Activated naive CD4-positive, alpha-beta T cell treated with anti-CD3 and anti-CD28 coated beads for 36 hours (primary cell): Measurements from ENCODE around the gene MDN1. TPM values are rescaled to one million over a fixed set of nuclear protein-coding genes. Genes with fewer than 3 reads are reported as not detected.
"Not testable (repeated sequence)": the region's sequence is repeated elsewhere in the genome, so short reads cannot be mapped to it uniquely, and the experiment has no call there.

Source experiments
- CTCF ChIA-PET: fragments of 350-600 bp; sonication (Branson Sonifier 250); formaldehyde crosslinking; loops from one replicate; lab custom pipeline; 2021; ENCODE audit warnings: antibody characterized with exemption; lab: Charles Lee
- DNase-seq: peaks from one replicate; pipeline ENCODE4 v3.0.0-alpha.2; 2020
- H3K27ac Mint-ChIP-seq: one replicate; pipeline ENCODE4 v1.8.0; 2021; ENCODE audit warnings: mild to moderate bottlenecking, mixed read lengths
- H3K27me3 Mint-ChIP-seq: one replicate; pipeline ENCODE4 v1.8.0; 2021; ENCODE audit warnings: low read depth, mixed read lengths
- H3K36me3 Mint-ChIP-seq: one replicate; pipeline ENCODE4 v1.8.0; 2021; ENCODE audit warnings: low read depth, mixed read lengths
- H3K4me1 Mint-ChIP-seq: one replicate; pipeline ENCODE4 v1.8.0; 2021; ENCODE audit warnings: low read depth, mixed read lengths
- H3K4me3 Mint-ChIP-seq: one replicate; pipeline ENCODE4 v1.8.0; 2021; ENCODE audit warnings: mild to moderate bottlenecking, moderate library complexity, mixed read lengths
- H3K9me3 Mint-ChIP-seq: one replicate; pipeline ENCODE4 v1.8.0; 2021; ENCODE audit warnings: mixed read lengths
- intact Hi-C: fragments of 100-400 bp; cut with micrococcal nuclease; formaldehyde crosslinking; loops from one replicate; pipeline ENCODE4 v1.15.1; 2023
- total RNA-seq, 2 experiments: library from RNA; stranded (reverse); gene quantifications; one replicate each; pipeline ENCODE4 v1.2.3, GENCODE V29; 2021

MDN1 gene
- total RNA-seq, 2 experiments from 2014 or later = 42.1 to 52.1 TPM

- CTCF ChIA-PET = no interaction called here
- Mint-ChIP-seq H3K36me3 (peaks cover 53% of the 10 kb centered on the region), H3K4me1 (no peaks in the 10 kb centered on the region), H3K27me3 (no peaks in the 10 kb centered on the region), H3K9me3 (no peaks in the 10 kb centered on the region), H3K4me3 (no peak overlapping the region), H3K27ac (no peak overlapping the region)
- DNase-seq = no peak
- intact Hi-C loops = no loop called here
Observed at GRCh38 chr6:89749918-89750317, 69.7 kb downstream of the MDN1 start.

DNA sequence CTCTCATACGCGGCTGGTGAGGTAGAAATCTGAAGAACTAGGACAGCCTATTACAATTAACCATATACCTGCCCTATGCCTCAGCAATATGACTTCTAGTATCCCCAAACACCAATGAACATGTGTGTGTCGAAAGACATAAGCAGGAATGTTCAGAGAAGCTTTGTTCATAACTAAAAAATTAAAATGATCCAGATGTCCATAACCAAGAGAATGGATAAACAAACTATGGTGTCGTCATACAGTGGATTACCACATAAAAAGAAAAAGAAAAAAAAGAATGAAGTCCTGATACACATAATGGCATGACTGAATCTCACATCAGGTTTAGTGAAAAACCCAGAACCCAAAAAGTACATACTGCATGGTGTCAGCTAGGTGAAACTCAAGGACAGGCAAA is 73.9 kb downstream of the MDN1 start:
- CTCF ChIA-PET = no interaction called here
- no peaks in the 10 kb centered on the region for H3K27me3 Mint-ChIP-seq
- peaks cover 50% of the 10 kb centered on the region for H3K36me3 Mint-ChIP-seq
- H3K27ac Mint-ChIP-seq = no peak overlapping the region
- intact Hi-C loops = no loop called here
- no peak overlapping the region for H3K4me3 Mint-ChIP-seq
- DNase-seq = no peak
- no peaks in the 10 kb centered on the region for H3K9me3 Mint-ChIP-seq
- H3K4me1 Mint-ChIP-seq = no peaks in the 10 kb centered on the region

DNA sequence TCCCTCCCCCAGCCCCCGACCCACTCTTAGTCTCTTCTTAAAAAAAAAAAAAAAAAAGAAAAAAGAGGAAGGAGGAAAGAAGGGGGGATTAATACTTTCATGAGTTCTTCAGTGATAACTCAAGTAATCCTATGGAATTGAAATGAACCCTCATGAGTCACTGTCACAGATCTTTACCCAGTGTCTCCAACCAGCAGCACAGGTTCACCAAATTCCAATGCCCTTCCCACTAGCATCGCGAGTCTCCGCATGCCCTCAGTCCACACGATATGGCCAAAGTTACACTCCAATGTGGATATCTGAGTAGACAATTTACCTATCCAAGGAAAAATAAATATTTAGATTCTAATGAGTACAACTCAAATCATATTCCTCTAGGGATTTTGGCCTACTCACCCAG is 74.5 kb downstream of the MDN1 start:
- CTCF ChIA-PET = no interaction called here
- Mint-ChIP-seq H3K27ac (no peak overlapping the region), H3K36me3 (peaks cover 52% of the 10 kb centered on the region), H3K4me1 (no peaks in the 10 kb centered on the region), H3K9me3 (no peaks in the 10 kb centered on the region), H3K4me3 (no peak overlapping the region), H3K27me3 (no peaks in the 10 kb centered on the region)
- no peak for DNase-seq
- intact Hi-C loops = no loop called here

DNA sequence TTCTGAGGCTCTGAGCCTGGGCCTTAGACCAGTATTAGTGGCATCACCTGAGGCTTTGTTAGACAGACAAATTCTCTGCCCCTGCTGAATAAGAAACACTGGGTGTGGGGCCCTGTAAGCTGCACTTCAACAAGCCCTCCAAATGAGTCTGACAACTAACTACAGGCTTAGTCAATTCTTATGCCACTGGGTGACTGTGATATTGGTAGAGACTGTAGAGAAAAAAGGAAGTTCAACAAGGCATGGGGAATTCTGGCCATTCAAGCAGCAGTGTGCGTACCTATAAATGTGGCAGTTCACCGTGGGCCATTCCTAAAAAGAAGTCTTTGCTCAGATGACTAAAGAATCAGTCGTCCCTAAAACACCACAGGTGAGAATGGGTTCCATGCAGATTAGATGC is 82.7 kb downstream of the MDN1 start:
- no peaks in the 10 kb centered on the region for H3K27me3 Mint-ChIP-seq
- H3K4me1 Mint-ChIP-seq = no peaks in the 10 kb centered on the region
- H3K4me3 Mint-ChIP-seq = no peak overlapping the region
- no peaks in the 10 kb centered on the region for H3K9me3 Mint-ChIP-seq
- H3K36me3 Mint-ChIP-seq = peaks cover 57% of the 10 kb centered on the region
- H3K27ac Mint-ChIP-seq = no peak overlapping the region
- intact Hi-C loops = no loop called here
- CTCF ChIA-PET = no interaction called here
- DNase-seq = no peak

- intact Hi-C loops = no loop called here
- CTCF ChIA-PET = no interaction called here
- H3K4me1 Mint-ChIP-seq = no peaks in the 10 kb centered on the region
Observed at GRCh38 chr6:89734526-89734925, 85.1 kb downstream of the MDN1 start.

GRCh38 chr6:89731924-89732567 is 87.5 kb downstream of the MDN1 start:
- Mint-ChIP-seq H3K27me3 (no peaks in the 10 kb centered on the region), H3K4me1 (no peaks in the 10 kb centered on the region), H3K36me3 (peaks cover 60% of the 10 kb centered on the region), H3K9me3 (no peaks in the 10 kb centered on the region), H3K4me3 (no peak overlapping the region), H3K27ac (no peak overlapping the region)
- CTCF ChIA-PET = interaction anchor here (0.7 kb wide), 1 partner anchor 45 kb away, joined by 4 read pairs; no protein-coding TSS in a partner anchor
- DNase-seq = no peak
- intact Hi-C loops = no loop called here

More at GRCh38 chr6:89734526-89734925, 85.1 kb downstream of the MDN1 start:
- Mint-ChIP-seq H3K27me3 (no peaks in the 10 kb centered on the region), H3K9me3 (no peaks in the 10 kb centered on the region), H3K4me3 (no peak overlapping the region), H3K36me3 (peaks cover 62% of the 10 kb centered on the region), H3K27ac (no peak overlapping the region)
- DNase-seq = no peak

- H3K27me3 Mint-ChIP-seq, CTCF ChIA-PET, H3K4me3 Mint-ChIP-seq, intact Hi-C loops, DNase-seq, H3K9me3 Mint-ChIP-seq, H3K27ac Mint-ChIP-seq, H3K4me1 Mint-ChIP-seq: not testable (repeated sequence)
- H3K36me3 Mint-ChIP-seq = peaks cover 61% of the 10 kb centered on the region
Observed at GRCh38 chr6:89731262-89731661, 88.3 kb downstream of the MDN1 start.

GRCh38 chr6:89729818-89730217 is 89.8 kb downstream of the MDN1 start:
- no peaks in the 10 kb centered on the region for H3K9me3 Mint-ChIP-seq
- no peaks in the 10 kb centered on the region for H3K27me3 Mint-ChIP-seq
- CTCF ChIA-PET = no interaction called here
- no peak overlapping the region for H3K4me3 Mint-ChIP-seq
- no peaks in the 10 kb centered on the region for H3K4me1 Mint-ChIP-seq
- no peak for DNase-seq
- intact Hi-C loops = no loop called here
- H3K36me3 Mint-ChIP-seq = peaks cover 63% of the 10 kb centered on the region
- H3K27ac Mint-ChIP-seq = no peak overlapping the region

DNA sequence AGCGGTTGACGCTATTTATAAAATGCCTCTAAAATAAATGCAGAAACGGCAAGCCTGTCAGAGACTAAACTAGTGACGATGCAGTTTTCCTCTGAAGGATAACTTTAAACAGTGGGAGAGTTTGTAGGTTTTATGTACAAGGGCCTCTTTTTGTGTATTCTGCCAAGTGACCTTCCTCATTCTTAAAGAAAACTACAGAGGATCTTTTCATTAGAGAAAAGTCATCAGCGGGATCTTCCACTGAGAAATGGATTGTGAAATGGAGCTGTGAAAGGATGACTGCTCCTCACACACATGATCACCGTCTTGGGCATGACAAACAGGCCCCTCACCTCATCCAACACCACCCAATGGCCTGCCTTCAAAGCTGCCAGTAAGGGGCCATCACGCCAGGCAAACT is 92.1 kb downstream of the MDN1 start:
- Mint-ChIP-seq H3K27me3 (no peaks in the 10 kb centered on the region), H3K36me3 (peaks cover 58% of the 10 kb centered on the region), H3K4me3 (no peak overlapping the region), H3K27ac (no peak overlapping the region), H3K4me1 (no peaks in the 10 kb centered on the region), H3K9me3 (no peaks in the 10 kb centered on the region)
- intact Hi-C loops = no loop called here
- DNase-seq = no peak
- CTCF ChIA-PET = interaction anchor here (0.5 kb wide), 1 partner anchor 435 kb away, joined by 3 read pairs; no protein-coding TSS in a partner anchor

DNA sequence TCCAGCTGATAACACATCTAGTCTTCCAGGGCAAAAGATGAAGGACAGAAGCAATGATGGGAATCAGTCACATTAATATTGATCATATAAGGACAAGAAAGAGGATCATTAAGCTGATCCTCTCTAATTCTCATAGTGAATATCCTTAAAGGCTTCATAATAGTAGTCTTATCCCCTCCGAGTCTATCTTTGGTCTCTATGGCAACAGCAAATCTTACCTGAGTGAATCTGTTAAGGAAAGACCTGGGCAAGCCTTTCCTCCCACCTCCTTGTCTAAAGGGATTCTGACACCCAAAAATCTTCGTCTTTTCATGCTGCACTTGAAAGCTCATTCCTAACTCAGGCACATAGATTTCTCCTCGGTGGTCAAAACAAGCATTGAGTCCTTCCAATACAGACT is 94.6 kb downstream of the MDN1 start:
- no peaks in the 10 kb centered on the region for H3K27me3 Mint-ChIP-seq
- intact Hi-C loops = no loop called here
- no peak overlapping the region for H3K4me3 Mint-ChIP-seq
- H3K9me3 Mint-ChIP-seq = no peaks in the 10 kb centered on the region
- CTCF ChIA-PET = no interaction called here
- H3K27ac Mint-ChIP-seq = no peak overlapping the region
- DNase-seq = no peak
- no peaks in the 10 kb centered on the region for H3K4me1 Mint-ChIP-seq
- peaks cover 48% of the 10 kb centered on the region for H3K36me3 Mint-ChIP-seq

- no peak overlapping the region for H3K27ac Mint-ChIP-seq
- DNase-seq = no peak
- H3K36me3 Mint-ChIP-seq = peaks cover 44% of the 10 kb centered on the region
- no peaks in the 10 kb centered on the region for H3K9me3 Mint-ChIP-seq
- no peaks in the 10 kb centered on the region for H3K4me1 Mint-ChIP-seq
- intact Hi-C loops = no loop called here
- no peaks in the 10 kb centered on the region for H3K27me3 Mint-ChIP-seq
- CTCF ChIA-PET = no interaction called here
- no peak overlapping the region for H3K4me3 Mint-ChIP-seq
Observed at GRCh38 chr6:89723046-89723445, 96.5 kb downstream of the MDN1 start.

- peaks cover 37% of the 10 kb centered on the region for H3K36me3 Mint-ChIP-seq
- H3K4me1 Mint-ChIP-seq = no peaks in the 10 kb centered on the region
- no peak for DNase-seq
- no peak overlapping the region for H3K27ac Mint-ChIP-seq
- CTCF ChIA-PET = no interaction called here
- no peaks in the 10 kb centered on the region for H3K27me3 Mint-ChIP-seq
- no peaks in the 10 kb centered on the region for H3K9me3 Mint-ChIP-seq
- intact Hi-C loops = no loop called here
- no peak overlapping the region for H3K4me3 Mint-ChIP-seq
Observed at GRCh38 chr6:89716532-89716931, 103.1 kb downstream of the MDN1 start.

DNA sequence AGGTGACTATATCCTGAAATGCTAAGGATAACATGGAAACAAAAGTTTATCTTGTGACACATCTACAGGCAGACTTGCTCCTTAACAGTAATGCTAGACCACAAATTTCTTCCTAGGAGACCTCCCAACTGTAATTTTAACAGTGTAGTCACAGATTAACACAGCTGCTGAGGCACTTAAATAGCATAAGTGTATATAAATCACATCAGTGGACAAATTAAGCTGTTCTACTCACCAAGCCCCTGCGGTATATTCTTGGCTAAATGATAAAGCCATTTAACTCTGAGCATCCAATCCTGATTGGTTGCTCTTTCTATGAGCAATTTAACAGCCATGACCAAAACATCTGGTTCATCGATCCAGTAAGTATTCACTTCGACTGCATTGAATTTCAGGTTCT is 107.8 kb downstream of the MDN1 start:
- Mint-ChIP-seq H3K4me3 (no peak overlapping the region), H3K4me1 (no peaks in the 10 kb centered on the region), H3K9me3 (no peaks in the 10 kb centered on the region), H3K27ac (no peak overlapping the region), H3K36me3 (peaks cover 37% of the 10 kb centered on the region), H3K27me3 (no peaks in the 10 kb centered on the region)
- CTCF ChIA-PET = no interaction called here
- intact Hi-C loops = no loop called here
- DNase-seq = no peak
